GM12874 (cell line): ENCODE measurements around the gene PDE4D.

Source experiments
- CTCF ChIP-seq: IDR thresholded peaks from 2 replicates; pipeline ENCODE4 v1.5.1; 2011; ENCODE audit warnings: low read depth, mild to moderate bottlenecking, control low read depth, low read length, moderate library complexity; ENCODE audit not compliant: insufficient read depth

The PDE4D gene

GRCh38 chr5:59485107-59485506 lies 408.4 kb downstream of the PDE4D start:
- TF ChIP-seq CTCF: no peak

GRCh38 chr5:59484618-59485017 lies 408.9 kb downstream of the PDE4D start:
- no peak for TF ChIP-seq CTCF

- TF ChIP-seq CTCF: no peak
These were observed 409.5 kb downstream of the PDE4D start for GRCh38 chr5:59483971-59484472.

GRCh38 chr5:59479086-59479485 lies 414.4 kb downstream of the PDE4D start:
- no peak for TF ChIP-seq CTCF

- no peak for TF ChIP-seq CTCF
These were observed 419.2 kb downstream of the PDE4D start for GRCh38 chr5:59474324-59474723.

GRCh38 chr5:59473611-59474010 lies 419.9 kb downstream of the PDE4D start:
- TF ChIP-seq CTCF: no peak

GRCh38 chr5:59471463-59471862 lies 422.1 kb downstream of the PDE4D start:
- TF ChIP-seq CTCF: no peak
